Measurements from ENCODE around the gene C8A. TPM values are rescaled to one million over a fixed set of nuclear protein-coding genes. Genes with fewer than 3 reads are reported as not detected.
A peak's percentile ranks its signal among the peaks of the same experiment; 100 is the strongest.

The C8A gene
- total RNA-seq, 1 donor from 2014 or later: not detected

DNA sequence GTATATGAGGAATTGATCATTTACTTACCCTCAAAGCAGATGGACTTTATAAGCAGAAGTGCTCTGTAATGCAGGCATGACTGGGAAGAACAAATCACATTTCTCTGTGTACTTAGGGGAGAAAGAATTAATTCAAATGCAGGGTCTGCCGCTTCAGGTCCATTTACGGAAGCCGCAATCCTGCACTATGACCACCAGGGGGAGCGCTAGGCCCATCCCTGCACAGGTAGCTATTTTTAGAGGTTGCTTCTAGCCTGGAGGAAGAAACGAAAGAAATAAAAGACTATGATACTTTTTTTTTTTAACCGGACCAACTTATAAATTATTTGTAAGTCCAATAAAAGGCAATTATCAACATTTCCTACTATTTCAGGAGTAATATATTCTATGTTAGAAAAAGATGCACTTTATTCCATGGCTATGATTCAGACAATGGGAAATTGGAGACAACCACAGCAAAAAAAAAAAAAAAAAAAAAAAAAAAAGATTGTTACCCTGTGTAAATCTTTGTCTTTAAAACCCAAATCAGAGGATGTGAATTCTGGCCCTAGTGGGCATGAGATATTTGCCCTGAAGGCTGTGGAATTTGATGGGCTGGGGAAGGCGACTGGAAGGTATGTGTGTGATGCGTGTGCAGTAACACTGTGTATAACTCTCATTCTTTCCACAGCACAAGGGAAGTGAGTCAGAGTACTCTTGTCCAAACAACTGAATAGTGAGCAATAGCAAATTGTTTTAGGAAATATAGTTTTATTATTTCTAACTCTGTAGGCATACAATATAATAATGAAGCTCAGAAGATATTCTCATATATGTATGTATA lies 22.5 kb upstream of the C8A start:
- TF ChIP-seq, protein P1, sequence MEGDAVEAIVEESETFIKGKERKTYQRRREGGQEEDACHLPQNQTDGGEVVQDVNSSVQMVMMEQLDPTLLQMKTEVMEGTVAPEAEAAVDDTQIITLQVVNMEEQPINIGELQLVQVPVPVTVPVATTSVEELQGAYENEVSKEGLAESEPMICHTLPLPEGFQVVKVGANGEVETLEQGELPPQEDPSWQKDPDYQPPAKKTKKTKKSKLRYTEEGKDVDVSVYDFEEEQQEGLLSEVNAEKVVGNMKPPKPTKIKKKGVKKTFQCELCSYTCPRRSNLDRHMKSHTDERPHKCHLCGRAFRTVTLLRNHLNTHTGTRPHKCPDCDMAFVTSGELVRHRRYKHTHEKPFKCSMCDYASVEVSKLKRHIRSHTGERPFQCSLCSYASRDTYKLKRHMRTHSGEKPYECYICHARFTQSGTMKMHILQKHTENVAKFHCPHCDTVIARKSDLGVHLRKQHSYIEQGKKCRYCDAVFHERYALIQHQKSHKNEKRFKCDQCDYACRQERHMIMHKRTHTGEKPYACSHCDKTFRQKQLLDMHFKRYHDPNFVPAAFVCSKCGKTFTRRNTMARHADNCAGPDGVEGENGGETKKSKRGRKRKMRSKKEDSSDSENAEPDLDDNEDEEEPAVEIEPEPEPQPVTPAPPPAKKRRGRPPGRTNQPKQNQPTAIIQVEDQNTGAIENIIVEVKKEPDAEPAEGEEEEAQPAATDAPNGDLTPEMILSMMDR (conservative IDR thresholded peaks at IDR 0.05): peak; percentile 99
- no peaks in the 10 kb centered on the region for H3K36me3 Mint-ChIP-seq (ENCODE audit: low read depth)
- H3K4me1 Mint-ChIP-seq: peaks cover 9% of the 10 kb centered on the region
- H3K27ac Mint-ChIP-seq (ENCODE audit: unreplicated experiment): no peak overlapping the region
- DNase-seq (ENCODE audit: low read depth, low spot score): peak; percentile 75
- no peak overlapping the region for H3K4me3 Mint-ChIP-seq
- peaks cover 10% of the 10 kb centered on the region for H3K27me3 Mint-ChIP-seq (ENCODE audit: low read depth)
- H3K9me3 Mint-ChIP-seq: no peaks in the 10 kb centered on the region

DNA sequence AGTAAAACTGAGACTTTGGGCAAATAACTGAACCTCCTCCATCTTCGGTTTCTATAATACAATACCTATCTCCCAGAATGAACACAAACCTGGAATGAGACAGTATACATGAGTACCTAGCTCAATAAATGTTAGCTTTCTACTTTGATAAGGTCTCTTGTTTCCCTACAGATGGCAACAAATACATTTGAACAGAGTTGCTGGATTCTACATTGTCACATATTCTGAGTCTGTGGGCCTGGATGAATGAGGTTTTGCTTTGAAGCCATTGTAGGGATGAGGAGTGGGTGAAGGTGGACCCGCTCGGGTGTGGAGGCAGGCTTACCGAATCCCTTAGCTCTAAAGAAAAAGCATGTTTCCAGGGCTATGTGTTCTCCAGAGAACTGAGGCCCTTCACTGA lies 21.5 kb upstream of the C8A start:
- Mint-ChIP-seq H3K4me3 (no peak overlapping the region), H3K36me3 (ENCODE audit: low read depth) (no peaks in the 10 kb centered on the region), H3K9me3 (no peaks in the 10 kb centered on the region), H3K27ac (ENCODE audit: unreplicated experiment) (no peak overlapping the region), H3K4me1 (peaks cover 9% of the 10 kb centered on the region), H3K27me3 (ENCODE audit: low read depth) (peaks cover 10% of the 10 kb centered on the region)
- TF ChIP-seq, protein P1 (conservative IDR thresholded peaks at IDR 0.05): no peak
- DNase-seq (ENCODE audit: low read depth, low spot score): no peak

DNA sequence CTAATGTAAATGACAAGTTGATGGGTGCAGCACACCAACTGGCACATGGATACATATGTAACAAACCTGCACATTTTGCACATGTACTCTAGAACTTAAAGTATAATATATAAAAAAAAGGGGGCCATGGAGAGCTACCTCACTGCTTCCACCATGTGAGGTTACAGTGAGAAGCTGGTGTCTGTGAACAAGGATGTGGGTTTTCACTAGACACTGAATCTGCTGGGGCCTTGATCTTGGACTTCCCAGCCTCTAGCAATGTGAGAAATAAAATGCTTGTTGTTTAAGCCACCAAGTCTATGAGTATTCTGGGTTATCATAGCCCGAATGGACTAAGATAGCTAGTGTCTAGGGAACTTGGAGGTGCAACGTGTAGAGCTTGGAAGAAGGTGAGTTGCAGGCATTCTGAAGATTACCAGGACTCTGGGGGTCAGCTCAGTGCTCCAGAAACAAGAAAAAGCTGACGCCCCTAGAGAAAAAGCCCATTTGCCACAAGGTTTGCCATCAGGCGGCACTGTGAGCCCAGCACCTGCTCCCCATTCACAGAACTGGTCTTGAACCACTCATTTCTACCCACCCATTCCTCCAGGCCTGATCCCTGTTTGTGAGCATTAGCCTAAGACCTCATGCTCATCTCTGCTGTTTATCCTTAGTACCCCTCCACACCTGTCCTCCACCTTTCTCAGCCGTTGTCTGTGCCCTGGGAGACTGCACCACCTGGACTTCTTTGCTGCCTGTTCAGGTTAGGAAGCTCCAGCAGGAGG lies 20.3 kb upstream of the C8A start:
- Mint-ChIP-seq H3K27ac (ENCODE audit: unreplicated experiment) (peak overlapping the region; percentile 20), H3K36me3 (ENCODE audit: low read depth) (no peaks in the 10 kb centered on the region), H3K27me3 (ENCODE audit: low read depth) (peaks cover 2% of the 10 kb centered on the region), H3K4me3 (no peak overlapping the region), H3K4me1 (peaks cover 9% of the 10 kb centered on the region), H3K9me3 (no peaks in the 10 kb centered on the region)
- TF ChIP-seq, protein P1 (conservative IDR thresholded peaks at IDR 0.05): no peak
- no peak for DNase-seq (ENCODE audit: low read depth, low spot score)

DNA sequence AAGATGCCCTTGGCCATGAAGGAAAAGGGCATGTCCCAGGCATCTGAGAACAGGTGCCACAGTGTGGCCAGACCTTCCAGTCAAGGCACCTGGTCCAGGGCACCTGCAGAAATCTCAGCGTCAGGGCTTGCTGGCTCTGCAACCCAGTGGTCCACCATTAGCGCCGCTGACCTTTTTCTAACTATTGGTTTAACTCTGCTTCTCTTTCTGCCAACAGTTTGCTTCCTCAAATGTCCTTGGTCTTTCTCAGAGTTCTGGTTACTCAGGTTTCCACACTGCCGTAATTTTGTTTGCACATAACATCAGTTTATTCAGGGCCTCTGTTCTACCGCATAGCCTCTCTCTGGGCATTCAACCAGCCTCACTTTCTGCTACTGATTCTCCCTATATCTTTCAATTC lies 18.9 kb upstream of the C8A start:
- H3K4me3 Mint-ChIP-seq: no peak overlapping the region
- peaks cover 2% of the 10 kb centered on the region for H3K27me3 Mint-ChIP-seq (ENCODE audit: low read depth)

DNA sequence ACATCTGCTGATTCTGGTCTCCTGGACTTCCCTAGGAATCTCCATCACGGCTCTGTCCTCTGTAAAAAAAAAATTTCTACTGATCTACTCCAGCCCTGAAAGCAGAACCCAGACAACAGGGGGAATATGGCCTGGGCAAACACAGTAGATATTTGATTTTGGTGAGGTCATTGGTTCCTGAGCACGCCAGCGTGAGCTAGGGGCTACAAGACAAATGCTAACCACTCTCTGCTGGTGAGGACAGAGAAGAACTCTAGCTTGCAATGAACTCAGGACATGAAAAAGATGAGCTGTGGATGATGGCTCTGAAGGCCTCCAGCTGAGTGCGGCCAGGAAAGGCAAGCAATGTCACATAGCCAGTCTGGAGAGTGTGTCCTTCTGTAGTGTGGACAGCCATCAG lies 18.2 kb upstream of the C8A start:
- no peak for DNase-seq (ENCODE audit: low read depth, low spot score)
- Mint-ChIP-seq H3K27me3 (ENCODE audit: low read depth) (peaks cover 2% of the 10 kb centered on the region), H3K4me3 (no peak overlapping the region), H3K36me3 (ENCODE audit: low read depth) (no peaks in the 10 kb centered on the region), H3K4me1 (peaks cover 9% of the 10 kb centered on the region), H3K9me3 (peaks cover 2% of the 10 kb centered on the region), H3K27ac (ENCODE audit: unreplicated experiment) (no peak overlapping the region)
- TF ChIP-seq, protein P1 (conservative IDR thresholded peaks at IDR 0.05): no peak

More for the DNA sequence above, 18.9 kb upstream of the C8A start:
- no peaks in the 10 kb centered on the region for H3K36me3 Mint-ChIP-seq (ENCODE audit: low read depth)
- H3K9me3 Mint-ChIP-seq: peaks cover 2% of the 10 kb centered on the region
- TF ChIP-seq, protein P1 (conservative IDR thresholded peaks at IDR 0.05): no peak
- DNase-seq (ENCODE audit: low read depth, low spot score): no peak
- no peak overlapping the region for H3K27ac Mint-ChIP-seq (ENCODE audit: unreplicated experiment)
- peaks cover 9% of the 10 kb centered on the region for H3K4me1 Mint-ChIP-seq

Data from neural crest cell (in vitro differentiated cells).